ENCODE results near the gene RYR2. TPM values are rescaled to one million over a fixed set of nuclear protein-coding genes. Genes with fewer than 3 reads are reported as not detected.

Gene RYR2
- total RNA-seq, 1 experiment from 2014 or later, result not detected

DNA sequence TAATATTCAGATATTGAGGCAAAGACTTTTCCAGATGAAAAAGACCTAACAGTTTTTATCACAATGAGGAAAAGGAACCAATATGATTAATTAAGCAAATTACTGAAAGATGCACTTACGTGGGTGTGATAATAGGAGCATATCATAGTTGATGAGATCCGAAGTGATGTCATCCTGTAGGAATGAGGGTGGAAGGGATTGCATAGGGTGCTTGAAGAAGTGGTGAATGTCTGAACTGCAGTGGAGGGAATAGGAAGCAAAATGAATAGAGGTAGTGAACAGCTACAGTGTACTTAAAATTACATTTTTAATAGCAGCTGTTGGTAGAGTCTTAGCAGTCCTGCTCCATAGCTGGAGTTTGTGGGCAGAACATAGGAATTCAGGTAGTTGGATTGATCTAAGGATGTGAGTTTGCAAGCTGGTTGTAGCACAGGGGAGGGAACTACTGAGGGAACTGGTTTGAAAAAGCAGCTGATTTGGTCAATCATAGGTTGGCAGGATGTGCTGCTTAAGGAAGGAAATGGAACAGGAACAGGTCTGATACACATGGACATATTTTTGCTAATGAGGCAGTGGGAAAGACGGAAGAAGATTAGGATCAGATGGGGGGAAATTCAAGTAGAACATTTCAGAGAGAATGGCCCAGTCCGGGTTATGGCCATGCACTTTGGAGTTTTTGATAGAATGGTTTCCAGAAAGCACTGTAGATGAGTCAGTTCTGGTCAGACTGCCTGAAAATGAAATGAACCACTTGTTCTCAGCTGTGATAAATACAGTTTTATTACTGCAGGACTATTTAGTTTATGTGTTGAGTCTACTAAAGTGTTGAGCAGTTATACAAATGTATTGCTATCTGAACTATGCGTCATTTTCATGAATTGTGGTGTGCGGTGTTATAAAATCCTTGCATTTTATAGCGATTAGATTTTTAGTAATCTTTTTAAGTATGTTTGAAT is 155.8 kb downstream of the RYR2 start:
- no peak for DNase-seq (ENCODE audit: low spot score)

DNA sequence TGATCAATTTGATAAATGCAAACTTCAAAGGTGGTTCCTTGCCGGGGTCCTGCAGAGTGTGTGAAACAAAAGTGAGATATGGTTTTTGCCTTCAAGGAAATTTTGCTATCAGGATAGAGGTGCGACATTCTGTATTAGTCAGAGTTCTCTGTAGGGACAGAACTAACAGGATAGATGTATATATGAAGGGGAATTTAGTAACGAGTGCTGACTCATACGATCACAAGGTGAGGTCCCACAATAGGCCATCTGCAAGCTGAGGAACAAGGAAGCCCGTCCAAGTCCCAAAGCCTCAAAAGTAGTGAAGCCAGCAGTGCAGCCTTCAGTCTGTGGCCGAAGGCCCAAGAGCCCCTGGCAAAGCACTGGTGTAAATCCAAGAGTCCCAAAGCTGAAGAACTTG is 157.0 kb downstream of the RYR2 start:
- DNase-seq (ENCODE audit: low spot score), result no peak

DNA sequence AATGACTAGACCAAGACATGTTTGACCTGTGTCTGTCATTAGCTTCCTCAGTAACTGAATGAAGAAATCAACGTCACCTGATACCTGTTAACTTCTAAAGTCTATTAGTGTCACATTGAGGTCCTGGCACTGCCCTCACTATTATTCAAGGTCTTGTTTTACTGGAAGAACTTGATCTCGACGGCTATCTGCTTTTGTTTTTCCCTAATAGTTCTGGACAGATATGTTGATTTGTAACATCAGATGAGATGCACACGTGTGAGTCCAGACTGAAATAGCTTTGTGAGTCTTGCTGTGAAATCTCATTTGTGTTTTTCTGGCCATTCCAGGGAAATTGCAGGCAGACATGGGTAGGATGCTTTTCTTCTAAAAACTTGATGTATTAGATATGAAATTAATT is 159.2 kb downstream of the RYR2 start:
- DNase-seq (ENCODE audit: low spot score), result no peak

DNA sequence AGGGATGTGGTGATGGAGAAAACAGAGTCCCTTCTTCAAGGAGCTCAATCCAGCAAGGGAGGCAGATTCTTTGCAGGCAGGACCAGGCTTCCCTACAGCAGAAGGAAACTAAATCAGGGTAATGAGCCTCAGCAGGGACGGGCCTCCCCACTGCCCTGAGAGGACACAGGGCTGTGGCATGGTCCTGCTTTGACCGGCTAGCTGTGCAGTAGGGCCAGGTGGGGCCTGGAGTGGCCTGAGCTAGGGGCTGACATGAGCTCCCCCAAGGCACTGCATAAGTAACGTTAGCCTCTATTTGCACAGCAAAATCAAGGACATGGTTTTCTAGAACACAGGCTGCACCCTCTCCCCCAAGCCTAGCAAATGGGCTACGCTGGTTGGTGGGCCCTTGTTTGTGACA is 162.9 kb downstream of the RYR2 start:
- no peak for DNase-seq (ENCODE audit: low spot score)

DNA sequence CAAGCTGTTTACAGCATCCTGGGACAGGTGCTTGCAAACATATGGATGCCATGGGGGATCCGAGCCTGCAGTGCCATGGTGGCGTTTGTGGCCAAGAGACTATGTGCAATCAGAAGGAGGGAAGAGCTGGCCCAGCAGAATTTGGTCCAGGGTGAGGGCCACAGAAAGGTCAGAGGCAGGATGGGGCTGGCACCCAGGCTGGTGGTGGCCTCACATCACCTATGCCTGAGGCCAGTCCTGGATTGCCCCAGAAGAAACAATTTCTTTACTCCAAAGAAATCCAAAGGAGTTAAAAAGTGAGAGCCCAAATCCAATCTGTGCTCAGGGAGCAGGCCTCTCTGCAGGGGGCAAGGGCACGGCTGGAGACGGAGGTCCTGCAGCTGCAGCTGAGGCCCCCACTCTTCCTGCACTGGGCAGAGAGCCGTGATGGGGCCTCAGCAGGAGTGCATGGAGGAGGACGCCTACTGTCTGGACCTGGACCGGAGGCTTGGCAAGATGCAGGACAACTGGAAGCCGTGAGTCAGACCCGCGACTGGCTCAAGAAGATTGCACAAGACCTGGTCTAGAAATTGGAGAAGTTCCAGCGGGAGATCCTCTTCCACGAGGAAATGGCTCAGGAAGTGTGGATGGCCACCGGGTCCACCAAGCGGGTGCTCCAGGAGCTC is 163.5 kb downstream of the RYR2 start:
- no peak for DNase-seq (ENCODE audit: low spot score)

DNA sequence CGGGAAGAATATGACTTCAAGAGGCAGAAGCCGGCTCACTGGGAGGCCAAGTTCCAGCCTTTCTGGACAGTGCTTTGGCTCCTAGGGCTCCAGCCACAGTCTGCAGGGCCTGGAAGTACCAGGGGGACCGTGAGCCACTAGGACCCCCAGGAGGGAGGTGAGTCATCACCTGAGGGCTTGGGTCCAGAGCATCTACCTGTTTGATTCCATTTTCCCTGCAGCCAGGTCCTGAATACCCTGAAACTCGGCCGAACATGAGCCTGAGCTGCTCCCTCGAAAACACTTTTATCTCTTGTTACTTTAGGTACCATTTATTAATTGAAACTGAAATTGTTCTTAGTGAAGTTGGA is 164.1 kb downstream of the RYR2 start:
- DNase-seq (ENCODE audit: low spot score), result no peak

DNA sequence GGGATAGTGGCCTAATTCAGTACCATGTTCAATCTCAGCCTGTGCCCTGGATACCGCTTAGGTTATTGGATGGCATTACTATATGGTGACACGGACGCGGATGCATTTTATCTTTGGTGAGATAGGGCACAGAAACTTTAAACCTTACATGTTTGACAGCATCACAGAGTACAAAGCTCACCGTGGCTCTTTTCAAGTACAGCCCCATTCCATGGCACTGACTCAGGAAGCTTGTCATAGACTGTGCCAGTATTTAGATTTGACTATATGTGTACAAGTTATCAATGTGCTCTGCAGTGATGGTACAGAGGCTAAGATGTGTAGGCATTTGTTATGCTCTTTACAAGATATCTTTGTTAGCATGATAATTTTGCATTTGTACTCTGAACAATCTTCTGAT is 169.0 kb downstream of the RYR2 start:
- DNase-seq (ENCODE audit: low spot score), result no peak

DNA sequence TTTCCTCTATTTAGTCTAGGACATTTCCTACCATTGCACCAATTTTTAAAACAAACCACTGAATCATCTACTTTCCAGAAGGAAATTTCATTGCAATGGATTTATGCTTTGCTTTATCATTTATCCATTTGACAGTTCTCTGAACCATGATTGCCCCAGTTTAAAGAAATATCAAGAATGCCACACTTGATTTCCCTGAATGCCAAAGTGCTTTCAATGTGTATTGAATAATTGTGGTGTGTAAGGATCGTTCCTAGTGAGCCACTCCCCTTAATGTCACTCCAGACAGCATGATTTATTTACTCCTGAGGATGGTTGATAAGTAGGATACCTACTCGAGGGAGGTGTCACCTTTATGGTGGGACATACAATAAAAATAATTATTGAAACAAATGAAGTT is 169.6 kb downstream of the RYR2 start:
- DNase-seq (ENCODE audit: low spot score), result no peak

DNA sequence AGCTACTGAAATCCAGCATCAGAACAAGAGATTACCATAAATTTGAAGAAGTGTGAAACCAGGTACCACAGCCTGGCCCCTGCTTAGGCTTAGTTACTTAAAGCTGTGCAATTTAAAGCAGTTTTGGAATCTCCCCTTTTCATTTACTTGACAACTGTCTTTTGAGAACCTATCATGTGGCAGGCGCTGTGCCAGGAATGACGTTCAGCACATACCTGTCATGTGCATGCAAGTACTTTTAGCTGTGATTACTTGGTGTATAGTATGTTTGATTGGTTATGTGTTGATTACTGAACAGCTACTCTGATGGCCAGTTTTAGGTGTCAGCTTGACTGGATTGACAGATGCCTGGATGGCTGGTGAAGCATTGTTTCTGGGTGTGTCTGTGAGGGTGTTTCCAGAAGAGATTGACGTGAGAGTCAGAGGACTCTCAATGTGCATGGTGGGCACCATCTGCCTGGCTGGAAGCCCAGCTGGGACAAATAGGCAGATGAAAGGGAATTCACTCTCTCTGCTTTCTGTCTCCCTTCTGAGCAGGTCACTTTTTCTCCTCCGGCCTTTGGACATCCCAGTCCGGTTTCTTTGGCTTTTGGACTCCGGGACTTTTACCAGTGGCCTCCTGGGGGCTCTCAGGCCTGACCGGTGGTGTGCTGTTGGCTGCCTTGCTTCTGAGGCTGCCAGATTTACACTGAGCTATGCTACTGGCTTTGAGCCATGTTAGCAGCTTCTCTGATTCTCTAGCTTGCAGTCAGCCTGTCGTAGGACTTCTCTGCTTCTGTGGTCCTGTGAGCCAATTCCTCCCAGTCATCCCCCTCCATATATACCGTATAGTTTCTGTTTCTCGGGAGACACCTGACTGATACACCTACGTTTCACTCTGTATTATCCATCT is 178.0 kb downstream of the RYR2 start:
- no peak for DNase-seq (ENCODE audit: low spot score)

DNA sequence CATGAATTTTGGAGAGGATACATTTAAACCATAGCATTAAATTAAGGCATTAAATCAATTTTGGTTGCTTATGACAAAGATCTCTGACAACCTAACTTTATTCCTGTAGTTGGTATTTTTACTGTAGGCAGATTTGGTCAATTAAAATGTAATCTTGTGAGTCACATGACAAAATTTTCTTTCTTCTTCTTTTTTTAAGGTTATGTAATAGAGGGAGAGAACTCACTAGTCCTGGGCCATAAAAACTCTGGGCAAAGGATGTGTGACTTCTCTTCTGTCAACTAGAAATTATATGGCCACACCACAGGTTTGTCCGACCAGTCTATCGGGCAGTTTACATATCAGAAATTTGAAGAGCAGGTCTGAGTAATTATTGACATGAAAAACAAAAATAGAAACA is 181.4 kb downstream of the RYR2 start:
- DNase-seq (ENCODE audit: low spot score), result no peak

DNA sequence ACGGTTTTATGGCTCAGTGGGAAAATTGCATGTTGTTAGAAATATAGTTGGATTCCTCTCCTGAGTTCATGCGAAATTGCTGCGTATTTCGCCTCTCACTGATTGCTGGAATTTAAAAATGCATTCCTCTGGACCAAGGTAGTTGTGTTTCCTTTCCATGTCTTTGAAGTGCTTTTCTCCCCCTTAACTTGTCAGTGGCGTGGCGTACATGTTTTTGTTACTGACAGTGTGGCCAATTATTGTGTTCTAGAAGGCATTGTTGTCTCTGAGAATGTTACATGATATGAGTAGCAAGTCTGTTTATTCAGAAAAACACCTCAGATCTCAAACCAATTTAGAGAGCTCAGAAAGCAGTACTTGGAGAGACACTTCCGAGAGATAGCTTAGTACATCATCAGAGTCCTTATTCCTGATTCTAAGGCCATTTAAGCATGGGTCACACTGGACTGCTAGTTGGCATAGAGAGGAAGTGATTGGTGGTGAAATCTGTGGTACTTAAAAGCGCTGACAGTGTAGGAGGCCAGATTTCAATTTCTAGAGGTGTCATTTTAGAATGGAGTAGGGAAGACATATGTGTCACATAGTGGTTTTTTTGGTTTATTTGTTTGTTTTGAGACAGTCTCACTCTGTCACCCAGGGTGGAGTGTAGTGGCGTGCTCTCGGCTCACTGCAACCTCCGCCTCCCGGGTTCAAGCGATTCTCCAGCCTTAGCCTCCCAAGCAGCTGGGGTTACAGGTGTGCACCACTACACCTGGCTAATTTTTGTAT is 184.4 kb downstream of the RYR2 start:
- DNase-seq (ENCODE audit: low spot score), result no peak

DNA sequence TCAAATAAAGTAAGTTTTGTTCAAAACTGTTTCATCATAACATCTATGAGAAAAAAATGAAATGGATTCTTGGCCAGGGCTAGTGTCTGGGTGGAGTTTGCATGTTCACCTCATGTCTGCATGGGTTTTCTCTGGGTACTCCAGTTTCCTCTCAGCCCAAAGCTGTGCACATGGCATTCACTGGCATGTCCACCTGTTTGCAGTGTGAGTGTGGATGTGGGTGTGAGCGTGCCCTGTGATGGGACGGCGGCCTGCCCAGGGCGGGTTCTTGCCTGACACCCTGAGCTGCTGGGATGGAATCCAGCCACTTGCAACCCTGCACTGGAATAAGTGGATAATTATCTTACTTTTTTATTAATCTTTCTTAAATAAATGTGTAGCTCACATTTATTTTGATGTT is 185.5 kb downstream of the RYR2 start:
- no peak for DNase-seq (ENCODE audit: low spot score)

DNA sequence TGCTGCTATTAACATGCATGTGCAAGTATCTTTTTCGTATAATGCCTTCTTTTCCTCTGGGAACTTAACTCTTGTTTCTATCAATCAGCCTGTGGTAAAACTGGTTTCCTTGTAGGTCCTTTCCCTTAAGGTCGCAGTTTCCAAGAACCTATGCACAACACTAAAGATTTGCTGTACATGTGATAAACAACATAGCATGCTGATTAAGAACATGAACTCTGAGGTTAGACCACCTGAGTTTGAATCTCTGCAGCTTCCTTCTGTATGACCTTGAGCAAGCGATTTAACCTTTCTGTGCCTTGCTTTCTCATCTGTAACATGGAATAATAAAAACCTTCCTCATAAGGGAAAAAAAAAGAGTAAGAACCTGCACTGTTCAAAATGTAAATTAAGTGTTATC is 186.4 kb downstream of the RYR2 start:
- DNase-seq (ENCODE audit: low spot score), result no peak

DNA sequence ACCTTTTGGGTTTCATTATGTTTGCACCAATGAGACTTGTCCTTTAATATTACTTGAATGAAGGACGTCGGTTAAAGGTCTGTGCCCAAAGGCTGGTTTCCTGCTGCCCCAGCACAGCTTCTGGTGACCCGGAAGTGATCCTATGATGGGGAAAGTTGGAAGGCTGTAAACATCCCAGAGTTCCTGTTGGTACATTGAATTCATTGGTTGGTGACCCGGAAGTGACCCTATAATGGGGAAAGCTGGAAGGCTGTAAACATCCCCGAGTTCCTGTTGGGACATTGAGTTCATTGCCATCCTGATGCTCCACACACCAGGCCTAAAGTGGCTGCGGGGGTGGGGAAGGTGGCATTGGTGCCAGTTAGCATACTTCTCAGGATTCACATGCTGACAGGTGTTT is 187.3 kb downstream of the RYR2 start:
- no peak for DNase-seq (ENCODE audit: low spot score)

DNA sequence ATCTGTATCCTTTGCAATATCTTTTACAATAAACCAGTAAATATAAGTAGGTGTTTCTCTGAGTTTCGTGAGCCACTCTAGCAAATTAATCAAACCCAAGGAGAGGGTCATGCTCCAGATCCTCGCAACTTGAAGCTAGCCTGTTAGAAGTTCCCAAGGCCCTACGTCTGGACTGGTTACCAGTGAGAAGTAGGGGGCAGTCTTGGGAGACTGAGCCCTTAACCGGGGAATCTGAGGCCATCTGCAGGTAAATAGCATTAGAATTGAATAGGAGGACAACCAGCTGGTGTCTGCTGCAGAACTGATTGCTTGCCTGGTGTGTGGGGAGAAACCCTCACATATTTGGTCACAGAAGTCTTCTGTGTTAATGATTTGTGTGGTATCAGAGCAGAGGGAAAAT is 190.5 kb downstream of the RYR2 start:
- no peak for DNase-seq (ENCODE audit: low spot score)

DNA sequence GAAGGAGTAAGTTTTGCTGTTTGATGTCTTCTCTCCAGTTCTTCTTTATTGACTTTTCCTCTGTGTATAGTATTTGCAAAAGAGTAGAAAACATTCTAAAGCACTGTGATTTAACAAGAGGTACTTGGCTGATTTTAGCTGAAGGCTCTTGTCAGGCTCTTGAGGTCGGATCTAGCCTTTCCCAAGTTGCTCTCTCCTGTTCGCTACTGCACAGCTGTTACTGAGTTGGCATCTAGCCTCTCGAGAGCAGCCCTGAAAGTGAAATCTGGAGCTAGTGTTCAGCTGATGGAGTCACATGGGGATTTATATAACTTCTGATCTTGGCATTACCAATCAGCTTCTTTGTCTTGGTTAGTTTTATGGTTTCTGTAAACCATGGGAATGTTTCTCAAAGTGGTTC is 193.1 kb downstream of the RYR2 start:
- DNase-seq (ENCODE audit: low spot score), result no peak

DNA sequence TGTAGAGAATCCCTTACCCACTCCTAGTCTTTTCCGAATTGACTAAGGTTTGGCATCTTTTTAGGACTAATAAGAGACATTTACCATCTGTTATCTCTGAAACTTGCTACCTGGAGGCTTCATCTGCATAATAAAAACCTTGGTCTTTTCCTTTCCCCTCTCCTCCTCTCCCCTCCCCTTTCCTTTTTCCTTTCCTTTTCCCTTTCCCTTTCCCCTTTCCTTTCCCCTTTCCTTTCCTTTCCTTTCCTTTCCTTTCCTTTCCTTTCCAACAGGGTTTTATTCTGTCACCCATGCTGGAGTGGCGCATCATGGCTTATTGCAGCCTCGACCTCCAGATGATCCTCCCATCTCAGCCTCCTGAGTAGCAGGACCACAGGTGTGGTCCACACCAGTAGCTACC is 195.7 kb downstream of the RYR2 start:
- DNase-seq (ENCODE audit: low spot score), result no peak

DNA sequence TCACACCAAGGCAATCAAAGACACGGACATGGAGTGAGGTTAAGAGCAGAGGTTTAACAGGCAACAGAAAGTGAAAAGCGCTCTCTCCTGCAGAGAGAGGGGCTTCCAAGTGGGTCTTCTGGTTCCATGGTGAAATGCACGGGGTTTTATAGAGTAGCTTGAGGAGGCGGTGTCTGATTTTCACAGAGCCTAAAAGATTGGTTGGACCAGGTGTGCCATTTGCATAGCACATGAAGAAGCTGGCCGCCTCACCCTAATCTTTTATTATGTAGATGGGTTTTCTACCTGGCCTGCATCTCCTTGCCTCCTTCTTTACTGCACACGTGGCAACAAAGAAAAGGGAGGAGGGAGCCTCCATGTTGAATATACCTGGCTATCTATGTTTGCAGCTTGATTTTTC is 197.3 kb downstream of the RYR2 start:
- no peak for DNase-seq (ENCODE audit: low spot score)

DNA sequence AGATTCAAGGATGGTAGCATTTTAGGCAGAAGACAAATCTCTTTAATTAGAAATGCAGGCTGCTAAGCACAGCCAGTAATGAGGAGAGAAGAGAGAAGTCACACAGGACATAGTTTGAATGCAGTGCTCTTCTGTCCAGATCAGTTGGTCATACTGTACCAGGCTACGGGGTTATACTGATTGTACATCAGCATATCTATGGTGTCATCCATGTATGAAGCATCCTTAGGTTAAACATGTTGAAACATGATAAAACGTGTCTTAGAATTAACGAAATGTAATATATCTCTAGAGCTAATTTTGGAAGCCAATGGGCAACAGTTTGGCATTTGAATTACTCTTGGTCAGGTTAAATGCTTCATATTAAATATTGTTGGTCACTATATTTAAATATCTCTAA is 199.1 kb downstream of the RYR2 start:
- DNase-seq (ENCODE audit: low spot score), result no peak

DNA sequence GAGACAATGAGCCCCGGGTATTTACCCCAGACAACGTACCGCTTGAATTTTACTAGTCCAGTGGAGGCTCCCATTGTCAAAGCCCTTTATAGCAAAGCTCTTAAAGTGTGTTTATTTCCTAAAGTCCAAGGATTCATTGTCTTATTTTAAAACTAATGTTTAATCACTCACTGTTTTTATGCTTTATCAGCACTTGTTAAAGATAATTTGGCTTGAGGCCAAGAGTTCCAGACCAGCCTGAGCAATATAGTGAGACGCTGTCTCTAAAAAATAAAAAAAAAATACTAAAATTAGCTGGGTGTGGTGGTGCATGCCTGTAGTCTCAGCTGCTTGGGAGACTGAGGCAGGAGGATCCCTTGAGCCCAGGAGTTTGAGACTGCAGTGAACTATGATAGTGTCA is 202.8 kb downstream of the RYR2 start:
- DNase-seq (ENCODE audit: low spot score), result no peak

DNA sequence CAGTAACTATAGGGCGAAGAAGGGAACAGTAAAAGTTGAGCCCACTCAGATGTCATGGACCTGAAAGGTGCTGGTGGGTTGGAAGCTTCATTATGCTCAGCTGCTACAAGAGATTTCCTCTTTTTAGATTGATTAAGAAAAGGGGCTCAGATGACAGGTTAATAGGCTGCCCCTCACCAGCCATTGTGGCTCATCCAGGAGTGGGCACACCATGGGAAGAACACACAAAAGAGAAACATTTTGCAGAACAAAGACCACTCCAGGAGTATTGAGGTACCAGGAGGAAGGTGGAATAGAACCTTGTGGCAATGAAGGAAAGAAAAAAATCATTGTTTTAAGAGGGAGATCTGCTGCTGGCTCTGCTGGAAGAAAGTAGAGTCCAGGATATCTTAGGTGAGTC is 205.5 kb downstream of the RYR2 start:
- no peak for DNase-seq (ENCODE audit: low spot score)

DNA sequence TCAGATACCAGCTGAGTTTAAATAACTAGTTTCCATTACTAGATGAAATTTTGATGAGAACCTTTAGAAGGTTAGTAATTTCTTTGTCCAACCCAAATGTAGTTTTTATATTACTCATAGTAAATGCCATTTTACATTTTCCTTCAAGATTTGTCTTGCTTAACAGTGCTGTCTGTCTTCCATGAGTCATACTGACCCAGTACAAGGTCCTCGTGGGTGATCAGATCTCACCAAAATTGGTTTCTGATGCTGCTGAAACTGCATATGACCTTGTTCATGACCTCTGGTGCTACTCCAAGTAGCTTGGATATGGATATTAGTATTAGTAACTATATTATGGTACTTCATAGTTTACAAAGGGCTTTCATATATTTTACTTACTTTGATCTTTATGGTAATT is 207.1 kb downstream of the RYR2 start:
- DNase-seq (ENCODE audit: low spot score), result no peak
